ENCODE measurements around the gene CNGA1. TPM values are rescaled to one million over a fixed set of nuclear protein-coding genes. Genes with fewer than 3 reads are reported as not detected.

Gene CNGA1
- total RNA-seq, 1 experiment from 2014 or later: not detected

GRCh38 chr4:48039561-48039960 is 23.1 kb upstream of the CNGA1 start:
- Histone ChIP-seq H3K4me3 (no peak overlapping the region), H3K4me1 (replicated peaks) (peaks cover 5% of the 10 kb centered on the region; the same call in 1 of the 2 replicates), H3K9me3 (replicated peaks) (no peaks in the 10 kb centered on the region), H3K27me3 (replicated peaks) (no peaks in the 10 kb centered on the region), H3K27ac (no peak overlapping the region), H3K36me3 (no peaks in the 10 kb centered on the region)
- no peak for DNase-seq (ENCODE audit: low read depth in 1 of 2, low spot score in 2 of 2)

- DNase-seq (ENCODE audit: low read depth in 1 of 2, low spot score in 2 of 2): no peak
- Histone ChIP-seq H3K36me3 (no peaks in the 10 kb centered on the region), H3K27ac (no peak overlapping the region), H3K4me1 (replicated peaks) (peaks cover 5% of the 10 kb centered on the region; the same call in 1 of the 2 replicates), H3K4me3 (no peak overlapping the region), H3K9me3 (replicated peaks) (no peaks in the 10 kb centered on the region), H3K27me3 (replicated peaks) (no peaks in the 10 kb centered on the region)
These were observed 22.2 kb upstream of the CNGA1 start for GRCh38 chr4:48038666-48039065.

GRCh38 chr4:48037117-48037462 is 20.6 kb upstream of the CNGA1 start:
- no peaks in the 10 kb centered on the region for H3K9me3 ChIP-seq (replicated peaks)
- H3K4me1 ChIP-seq (replicated peaks): no peaks in the 10 kb centered on the region
- no peaks in the 10 kb centered on the region for H3K36me3 ChIP-seq
- no peaks in the 10 kb centered on the region for H3K27me3 ChIP-seq (replicated peaks)
- no peak overlapping the region for H3K4me3 ChIP-seq
- no peak overlapping the region for H3K27ac ChIP-seq
- DNase-seq (ENCODE audit: low read depth in 1 of 2, low spot score in 2 of 2): no peak

- Histone ChIP-seq H3K27ac (no peak overlapping the region), H3K4me3 (no peak overlapping the region), H3K9me3 (replicated peaks) (no peaks in the 10 kb centered on the region), H3K27me3 (replicated peaks) (no peaks in the 10 kb centered on the region), H3K36me3 (no peaks in the 10 kb centered on the region), H3K4me1 (replicated peaks) (no peaks in the 10 kb centered on the region)
- DNase-seq (ENCODE audit: low read depth in 1 of 2, low spot score in 2 of 2): no peak
These were observed 19.5 kb upstream of the CNGA1 start for GRCh38 chr4:48035952-48036351.

GRCh38 chr4:48033825-48034413 is 17.4 kb upstream of the CNGA1 start:
- DNase-seq (ENCODE audit: low read depth in 1 of 2, low spot score in 2 of 2): peak in 1 of 2 experiments; percentile 39
- no peak overlapping the region for H3K27ac ChIP-seq
- no peaks in the 10 kb centered on the region for H3K36me3 ChIP-seq
- H3K27me3 ChIP-seq (replicated peaks): no peaks in the 10 kb centered on the region
- H3K4me3 ChIP-seq: no peak overlapping the region
- peaks cover 3% of the 10 kb centered on the region for H3K4me1 ChIP-seq (replicated peaks)
- no peaks in the 10 kb centered on the region for H3K9me3 ChIP-seq (replicated peaks)

GRCh38 chr4:48033412-48033811 is 16.9 kb upstream of the CNGA1 start:
- no peak for DNase-seq (ENCODE audit: low read depth in 1 of 2, low spot score in 2 of 2)
- H3K4me1 ChIP-seq (replicated peaks): peaks cover 8% of the 10 kb centered on the region
- no peaks in the 10 kb centered on the region for H3K27me3 ChIP-seq (replicated peaks)
- H3K36me3 ChIP-seq: no peaks in the 10 kb centered on the region
- no peaks in the 10 kb centered on the region for H3K9me3 ChIP-seq (replicated peaks)
- no peak overlapping the region for H3K4me3 ChIP-seq
- H3K27ac ChIP-seq: no peak overlapping the region

- peaks cover 8% of the 10 kb centered on the region for H3K4me1 ChIP-seq (replicated peaks)
- no peaks in the 10 kb centered on the region for H3K36me3 ChIP-seq
- no peaks in the 10 kb centered on the region for H3K27me3 ChIP-seq (replicated peaks)
- no peaks in the 10 kb centered on the region for H3K9me3 ChIP-seq (replicated peaks)
- H3K4me3 ChIP-seq: no peak overlapping the region
- H3K27ac ChIP-seq: no peak overlapping the region
- no peak for DNase-seq (ENCODE audit: low read depth in 1 of 2, low spot score in 2 of 2)
These were observed 16.2 kb upstream of the CNGA1 start for GRCh38 chr4:48032721-48033120.

- no peak overlapping the region for H3K27ac ChIP-seq
- peaks cover 8% of the 10 kb centered on the region for H3K4me1 ChIP-seq (replicated peaks)
- H3K4me3 ChIP-seq: no peak overlapping the region
- no peaks in the 10 kb centered on the region for H3K9me3 ChIP-seq (replicated peaks)
- no peak for DNase-seq (ENCODE audit: low read depth in 1 of 2, low spot score in 2 of 2)
- H3K27me3 ChIP-seq (replicated peaks): no peaks in the 10 kb centered on the region
- no peaks in the 10 kb centered on the region for H3K36me3 ChIP-seq
These were observed 15.5 kb upstream of the CNGA1 start for GRCh38 chr4:48031802-48032525.

GRCh38 chr4:48030470-48030869 is 14.0 kb upstream of the CNGA1 start:
- Histone ChIP-seq H3K36me3 (no peaks in the 10 kb centered on the region), H3K9me3 (replicated peaks) (no peaks in the 10 kb centered on the region), H3K4me3 (no peak overlapping the region), H3K27ac (no peak overlapping the region), H3K4me1 (replicated peaks) (peaks cover 8% of the 10 kb centered on the region), H3K27me3 (replicated peaks) (no peaks in the 10 kb centered on the region)
- DNase-seq (ENCODE audit: low read depth in 1 of 2, low spot score in 2 of 2): no peak

GRCh38 chr4:48028696-48029095 is 12.2 kb upstream of the CNGA1 start:
- Histone ChIP-seq H3K4me1 (replicated peaks) (peaks cover 19% of the 10 kb centered on the region), H3K9me3 (replicated peaks) (no peaks in the 10 kb centered on the region), H3K36me3 (no peaks in the 10 kb centered on the region), H3K27me3 (replicated peaks) (no peaks in the 10 kb centered on the region), H3K27ac (no peak overlapping the region), H3K4me3 (no peak overlapping the region)
- DNase-seq (ENCODE audit: low read depth in 1 of 2, low spot score in 2 of 2): no peak

GRCh38 chr4:48027653-48028052 is 11.2 kb upstream of the CNGA1 start:
- H3K36me3 ChIP-seq: no peaks in the 10 kb centered on the region
- H3K9me3 ChIP-seq (replicated peaks): no peaks in the 10 kb centered on the region
- no peak overlapping the region for H3K4me3 ChIP-seq
- no peak overlapping the region for H3K27ac ChIP-seq
- DNase-seq (ENCODE audit: low read depth in 1 of 2, low spot score in 2 of 2): no peak
- H3K4me1 ChIP-seq (replicated peaks): peaks cover 19% of the 10 kb centered on the region
- H3K27me3 ChIP-seq (replicated peaks): no peaks in the 10 kb centered on the region

- Histone ChIP-seq H3K9me3 (replicated peaks) (no peaks in the 10 kb centered on the region), H3K27me3 (replicated peaks) (no peaks in the 10 kb centered on the region), H3K4me3 (no peak overlapping the region), H3K4me1 (replicated peaks) (peaks cover 26% of the 10 kb centered on the region), H3K36me3 (no peaks in the 10 kb centered on the region), H3K27ac (no peak overlapping the region)
- DNase-seq (ENCODE audit: low read depth in 1 of 2, low spot score in 2 of 2): peak in 1 of 2 experiments; percentile 13
These were observed 8.5 kb upstream of the CNGA1 start for GRCh38 chr4:48025005-48025404.

- H3K36me3 ChIP-seq: no peaks in the 10 kb centered on the region
- H3K9me3 ChIP-seq (replicated peaks): no peaks in the 10 kb centered on the region
- no peak overlapping the region for H3K27ac ChIP-seq
- H3K4me1 ChIP-seq (replicated peaks): peaks cover 26% of the 10 kb centered on the region
- no peak overlapping the region for H3K4me3 ChIP-seq
- DNase-seq (ENCODE audit: low read depth in 1 of 2, low spot score in 2 of 2): no peak
- H3K27me3 ChIP-seq (replicated peaks): no peaks in the 10 kb centered on the region
These were observed 8.0 kb upstream of the CNGA1 start for GRCh38 chr4:48024522-48024921.

GRCh38 chr4:48022192-48022799 is 5.8 kb upstream of the CNGA1 start:
- Histone ChIP-seq H3K27me3 (replicated peaks) (no peaks in the 10 kb centered on the region), H3K36me3 (no peaks in the 10 kb centered on the region), H3K27ac (peak overlapping the region; percentile 15; the same call in 1 of the 2 replicates), H3K4me1 (replicated peaks) (peaks cover 19% of the 10 kb centered on the region), H3K4me3 (no peak overlapping the region), H3K9me3 (replicated peaks) (no peaks in the 10 kb centered on the region)
- peak in 1 of 2 experiments; percentile 10 for DNase-seq (ENCODE audit: low read depth in 1 of 2, low spot score in 2 of 2)
